H9 (cell line): Measurements from ENCODE around the gene FXYD3. TPM values are rescaled to one million over a fixed set of nuclear protein-coding genes. Genes with fewer than 3 reads are reported as not detected.

ENCODE experiments used
- DNase-seq: peaks from one replicate; pipeline ENCODE4 v3.0.0-alpha.2; 2017
- H2AFZ ChIP-seq: one replicate; pipeline ENCODE4 v1.6.1; 2013; ENCODE audit warnings: mild to moderate bottlenecking, low read length, control low read depth, moderate library complexity
- H2AK5ac ChIP-seq: 2 replicates; pipeline ENCODE4 v1.6.1; 2013; ENCODE audit warnings: low read length, control low read depth, mixed read lengths; ENCODE audit not compliant: insufficient read length
- H2BK120ac ChIP-seq: one replicate; pipeline ENCODE4 v1.6.1; 2013; ENCODE audit warnings: low read depth, mild to moderate bottlenecking, low read length, control low read depth, inconsistent platforms; ENCODE audit not compliant: poor library complexity, severe bottlenecking
- H2BK12ac ChIP-seq: 2 replicates; pipeline ENCODE4 v1.6.1; 2013; ENCODE audit warnings: low read length, control low read depth, mixed read lengths, low read depth; ENCODE audit not compliant: insufficient read length
- H2BK15ac ChIP-seq: 2 replicates; pipeline ENCODE4 v1.6.1; 2013; ENCODE audit warnings: low read depth, low read length, control low read depth
- H2BK20ac ChIP-seq: one replicate; pipeline ENCODE4 v1.6.1; 2013; ENCODE audit warnings: low read depth, mild to moderate bottlenecking, low read length, control low read depth, inconsistent platforms; ENCODE audit not compliant: poor library complexity, severe bottlenecking
- H2BK5ac ChIP-seq: 2 replicates; pipeline ENCODE4 v1.6.1; 2013; ENCODE audit warnings: low read length, control low read depth, mixed read lengths; ENCODE audit not compliant: insufficient read length
- H3K14ac ChIP-seq: 2 replicates; pipeline ENCODE4 v1.6.1; 2013; ENCODE audit warnings: low read length, control low read depth; ENCODE audit not compliant: insufficient read depth
- H3K18ac ChIP-seq: 2 replicates; pipeline ENCODE4 v1.6.1; 2013; ENCODE audit warnings: low read depth, mild to moderate bottlenecking, mixed read lengths, low read length, control low read depth; ENCODE audit not compliant: insufficient read length
- H3K23ac ChIP-seq: 2 replicates; pipeline ENCODE4 v1.6.1; 2013; ENCODE audit warnings: low read length, control low read depth, mixed read lengths, low read depth; ENCODE audit not compliant: insufficient read length
- H3K23me2 ChIP-seq: 2 replicates; pipeline ENCODE4 v1.6.1; 2013; ENCODE audit warnings: low read depth, mild to moderate bottlenecking, mixed read lengths, low read length, control low read depth; ENCODE audit not compliant: insufficient read length, poor library complexity, severe bottlenecking
- H3K27ac ChIP-seq: 2 replicates; pipeline ENCODE4 v1.5.1; 2013; ENCODE audit warnings: low read length, control low read depth, mixed read lengths, low read depth; ENCODE audit not compliant: insufficient read length
- H3K27me3 ChIP-seq: 2 replicates; pipeline ENCODE4 v1.6.1; 2013; ENCODE audit warnings: low read length, control low read depth, inconsistent platforms; ENCODE audit not compliant: insufficient read depth
- H3K4ac ChIP-seq: 2 replicates; pipeline ENCODE4 v1.6.1; 2013; ENCODE audit warnings: low read depth, mild to moderate bottlenecking, control low read depth, inconsistent platforms, low read length, moderate library complexity
- H3K4me1 ChIP-seq: 2 replicates; pipeline ENCODE4 v1.6.1; 2013; ENCODE audit warnings: low read length, control low read depth, inconsistent platforms; ENCODE audit not compliant: insufficient read depth
- H3K4me2 ChIP-seq: 2 replicates; pipeline ENCODE4 v1.6.1; 2013; ENCODE audit warnings: low read length, control low read depth, mixed read lengths; ENCODE audit not compliant: insufficient read length, insufficient read depth
- H3K56ac ChIP-seq: 2 replicates; pipeline ENCODE4 v1.6.1; 2013; ENCODE audit warnings: low read depth, mild to moderate bottlenecking, mixed read lengths, low read length, control low read depth; ENCODE audit not compliant: insufficient read length
- H3K79me1 ChIP-seq: 2 replicates; pipeline ENCODE4 v1.6.1; 2013; ENCODE audit warnings: low read depth, mild to moderate bottlenecking, moderate library complexity, low read length, control low read depth, inconsistent platforms; ENCODE audit not compliant: insufficient read depth, poor library complexity, severe bottlenecking
- H3K79me2 ChIP-seq: 2 replicates; pipeline ENCODE4 v1.6.1; 2013; ENCODE audit warnings: low read length, control low read depth, inconsistent platforms; ENCODE audit not compliant: insufficient read depth
- H3K9ac ChIP-seq: 2 replicates; pipeline ENCODE4 v1.6.1; 2013; ENCODE audit warnings: low read length, control low read depth, mixed read lengths; ENCODE audit not compliant: insufficient read length; ENCODE audit errors: extremely low read depth
- H3K9me3 ChIP-seq: one replicate; pipeline ENCODE4 v1.6.1; 2013; ENCODE audit warnings: low read depth, low read length, inconsistent platforms; ENCODE audit not compliant: control insufficient read depth
- H3T11ph ChIP-seq: one replicate; pipeline ENCODE4 v1.6.1; 2013; ENCODE audit warnings: mild to moderate bottlenecking, low read length, control low read depth, inconsistent platforms
- H4K20me1 ChIP-seq: one replicate; pipeline ENCODE4 v1.6.1; 2013; ENCODE audit not compliant: control insufficient read depth, insufficient read length, insufficient read depth
- H4K5ac ChIP-seq: 2 replicates; pipeline ENCODE4 v1.6.1; 2013; ENCODE audit warnings: low read depth, mild to moderate bottlenecking, mixed read lengths, low read length, control low read depth; ENCODE audit not compliant: insufficient read length
- H4K8ac ChIP-seq: replicated peaks from 2 replicates; pipeline ENCODE4 v1.6.1; 2013; ENCODE audit warnings: low read length, control low read depth, mixed read lengths, low read depth; ENCODE audit not compliant: insufficient read length
- H4K91ac ChIP-seq: 2 replicates; pipeline ENCODE4 v1.6.1; 2013; ENCODE audit warnings: low read depth, mild to moderate bottlenecking, moderate library complexity, mixed read lengths, low read length, control low read depth; ENCODE audit not compliant: insufficient read length
- H3K27ac Mint-ChIP-seq, 3 experiments: 2 replicates in 2 of 3; 3 replicates in 1 of 3; pipeline ENCODE4 v1.8.0; 2020 to 2021; ENCODE audit warnings: mixed read lengths in 3 of 3, mild to moderate bottlenecking in 1 of 3, moderate library complexity in 1 of 3
- H3K27me3 Mint-ChIP-seq: 2 replicates; pipeline ENCODE4 v1.8.0; 2021; ENCODE audit warnings: low read depth, mild to moderate bottlenecking, moderate library complexity, mixed read lengths
- H3K36me3 Mint-ChIP-seq, 3 experiments: 2 replicates in 2 of 3; 3 replicates in 1 of 3; pipeline ENCODE4 v1.8.0; 2020 to 2021; ENCODE audit warnings: low read depth in 3 of 3, mixed read lengths in 3 of 3; ENCODE audit not compliant: insufficient read depth in 1 of 3
- H3K4me1 Mint-ChIP-seq, 2 experiments: 2 replicates each; pipeline ENCODE4 v1.8.0; 2020; ENCODE audit warnings: mixed read lengths in 2 of 2
- H3K4me3 Mint-ChIP-seq, 2 experiments: 2 replicates in 1 of 2; 3 replicates in 1 of 2; pipeline ENCODE4 v1.8.0; 2020 to 2021; ENCODE audit warnings: mild to moderate bottlenecking in 2 of 2, mixed read lengths in 2 of 2, moderate library complexity in 1 of 2
- H3K9me3 Mint-ChIP-seq, 2 experiments: 2 replicates in 1 of 2; 3 replicates in 1 of 2; pipeline ENCODE4 v1.8.0; 2020; ENCODE audit warnings: mild to moderate bottlenecking in 2 of 2, mixed read lengths in 2 of 2, moderate library complexity in 1 of 2
- WGBS: extraction: QIAGEN DNeasy Blood & Tissue Kit; methylation state at CpG from one replicate; pipeline ENCODE4 v1.1.7; 2013; ENCODE audit warnings: missing lambda C conversion rate, low lambda C conversion rate, mixed read lengths; ENCODE audit not compliant: insufficient read length; ENCODE audit errors: extremely low coverage; 5-methylcytosine and 5-hydroxymethylcytosine counted together
- total RNA-seq: library from RNA; stranded (reverse); gene quantifications from 2 replicates; pipeline ENCODE4 v1.2.1, GENCODE V29; 2021
- TF ChIP-seq, protein P1 (sequence below): fragments of 200-600 bp; sonication (generic); conservative IDR thresholded peaks from 3 replicates; pipeline ENCODE4 v1.8.0; 2021; ENCODE audit warnings: antibody characterized with exemption, mild to moderate bottlenecking

Gene FXYD3
- total RNA-seq, 1 experiment from 2014 or later = 1.5 TPM

- DNase-seq = no peak
- Histone ChIP-seq H3K14ac (no peak overlapping the region; the same call in 1 of the 2 replicates), H2AFZ (no peak overlapping the region), H3K4me1 (no peaks in the 10 kb centered on the region), H3K56ac (no peak overlapping the region), H2BK120ac (no peak overlapping the region), H3K23me2 (no peaks in the 10 kb centered on the region), H3K27me3 (no peaks in the 10 kb centered on the region), H4K20me1 (peaks cover 7% of the 10 kb centered on the region), H3K4me2 (no peak overlapping the region), H3K23ac (no peak overlapping the region), H3K4ac (no peak overlapping the region), H3K79me1 (no peaks in the 10 kb centered on the region), H3K9me3 (no peaks in the 10 kb centered on the region), H2BK15ac (no peak overlapping the region), H3T11ph (no peak overlapping the region), H2BK20ac (no peak overlapping the region), H4K91ac (no peak overlapping the region), H3K27ac (no peak overlapping the region), H3K9ac (no peak overlapping the region), H2BK12ac (no peak overlapping the region), H4K8ac (no peak overlapping the region), H3K79me2 (no peaks in the 10 kb centered on the region), H2AK5ac (no peak overlapping the region), H2BK5ac (no peak overlapping the region), H3K18ac (no peak overlapping the region), H4K5ac (no peak overlapping the region)
- peaks cover 0 to 6% of the 10 kb centered on the region in 2 experiments; a peak in 3 of 5 replicates for H3K9me3 Mint-ChIP-seq
- peaks cover 5 to 12% of the 10 kb centered on the region in 2 experiments for H3K4me1 Mint-ChIP-seq
- H3K4me3 Mint-ChIP-seq = no peak overlapping the region
- H3K27ac Mint-ChIP-seq = no peak overlapping the region
- no peaks in the 10 kb centered on the region; the same call in 1 of the 2 replicates for H3K27me3 Mint-ChIP-seq
- peaks cover 0 to 2% (median 0%) of the 10 kb centered on the region in 3 experiments; a peak in 2 of 7 replicates for H3K36me3 Mint-ChIP-seq
- WGBS = no CpG with 5 or more reads among the region's 30 CpGs
- TF ChIP-seq, protein P1, sequence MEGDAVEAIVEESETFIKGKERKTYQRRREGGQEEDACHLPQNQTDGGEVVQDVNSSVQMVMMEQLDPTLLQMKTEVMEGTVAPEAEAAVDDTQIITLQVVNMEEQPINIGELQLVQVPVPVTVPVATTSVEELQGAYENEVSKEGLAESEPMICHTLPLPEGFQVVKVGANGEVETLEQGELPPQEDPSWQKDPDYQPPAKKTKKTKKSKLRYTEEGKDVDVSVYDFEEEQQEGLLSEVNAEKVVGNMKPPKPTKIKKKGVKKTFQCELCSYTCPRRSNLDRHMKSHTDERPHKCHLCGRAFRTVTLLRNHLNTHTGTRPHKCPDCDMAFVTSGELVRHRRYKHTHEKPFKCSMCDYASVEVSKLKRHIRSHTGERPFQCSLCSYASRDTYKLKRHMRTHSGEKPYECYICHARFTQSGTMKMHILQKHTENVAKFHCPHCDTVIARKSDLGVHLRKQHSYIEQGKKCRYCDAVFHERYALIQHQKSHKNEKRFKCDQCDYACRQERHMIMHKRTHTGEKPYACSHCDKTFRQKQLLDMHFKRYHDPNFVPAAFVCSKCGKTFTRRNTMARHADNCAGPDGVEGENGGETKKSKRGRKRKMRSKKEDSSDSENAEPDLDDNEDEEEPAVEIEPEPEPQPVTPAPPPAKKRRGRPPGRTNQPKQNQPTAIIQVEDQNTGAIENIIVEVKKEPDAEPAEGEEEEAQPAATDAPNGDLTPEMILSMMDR = no peak
Measured at GRCh38 chr19:35105411-35106290, 10.0 kb upstream of the FXYD3 start.
